Smooth muscle cell (in vitro differentiated cells): ENCODE measurements around the gene SIK3. TPM values are rescaled to one million over a fixed set of nuclear protein-coding genes. Genes with fewer than 3 reads are reported as not detected.

ENCODE experiments used
- DNase-seq: peaks from one replicate; lab custom pipeline; 2025; ENCODE audit not compliant: unreplicated experiment; lab: John Stamatoyannopoulos, UW
- H2AFZ ChIP-seq: fragments of 200-600 bp; sonication (generic); 2 replicates; pipeline ENCODE4 v1.6.0; 2016; ENCODE audit warnings: antibody characterized with exemption, low read depth, mild to moderate bottlenecking
- H3F3A ChIP-seq: fragments of 200-600 bp; sonication (generic); 2 replicates; pipeline ENCODE4 v1.6.0; 2017; ENCODE audit warnings: antibody characterized with exemption, low read depth
- H3K27ac ChIP-seq: fragments of 200-600 bp; sonication (generic); 2 replicates; pipeline ENCODE4 v1.5.1; 2016; ENCODE audit warnings: low read depth, mild to moderate bottlenecking
- H3K27me3 ChIP-seq: fragments of 200-600 bp; sonication (generic); 2 replicates; pipeline ENCODE4 v1.6.1; 2016; ENCODE audit warnings: low read depth, mild to moderate bottlenecking
- H3K36me3 ChIP-seq: fragments of 200-600 bp; sonication (generic); 2 replicates; pipeline ENCODE4 v1.5.1; 2016; ENCODE audit warnings: low read depth
- H3K4me1 ChIP-seq: fragments of 200-600 bp; sonication (generic); 2 replicates; pipeline ENCODE4 v1.5.1; 2016; ENCODE audit warnings: low read depth
- H3K4me2 ChIP-seq: fragments of 200-600 bp; sonication (generic); 2 replicates; pipeline ENCODE4 v1.6.0; 2016; ENCODE audit warnings: mild to moderate bottlenecking
- H3K4me3 ChIP-seq: fragments of 200-600 bp; sonication (generic); 2 replicates; pipeline ENCODE4 v1.5.1; 2016; ENCODE audit warnings: mild to moderate bottlenecking
- H3K79me2 ChIP-seq: fragments of 200-600 bp; sonication (generic); 2 replicates; pipeline ENCODE4 v1.6.0; 2016; ENCODE audit warnings: low read depth, mild to moderate bottlenecking
- H3K9ac ChIP-seq: fragments of 200-600 bp; sonication (generic); 2 replicates; pipeline ENCODE4 v1.6.0; 2016; ENCODE audit warnings: low read depth
- H3K9me3 ChIP-seq: fragments of 200-600 bp; sonication (generic); replicated peaks from 2 replicates; pipeline ENCODE4 v1.5.1; 2016; ENCODE audit warnings: low read depth
- H4K20me1 ChIP-seq: fragments of 200-600 bp; sonication (generic); 2 replicates; pipeline ENCODE4 v1.6.0; 2016; ENCODE audit warnings: low read depth
- CTCF ChIP-seq: fragments of 200-600 bp; sonication (generic); IDR thresholded peaks from 2 replicates; pipeline ENCODE4 v1.5.1; 2017; ENCODE audit warnings: borderline replicate concordance, mild to moderate bottlenecking, antibody characterized with exemption; ENCODE audit not compliant: insufficient read depth, poor library complexity, severe bottlenecking
- WGBS: methylation state at CpG from one replicate; pipeline ENCODE4 v1.1.7; 2016; ENCODE audit warnings: low lambda C conversion rate; 5-methylcytosine and 5-hydroxymethylcytosine counted together
- polyA plus RNA-seq: library from polyadenylated mRNA; unstranded; fragments of >200 nt; fragmentation: Nextera tagmentation; extraction: Ambion mirVana; gene quantifications from 2 replicates; pipeline ENCODE4 v1.2.1, GENCODE V29; 2016
- total RNA-seq: library from RNA; depleted of rRNA; stranded (reverse); fragments of >200 nt; gene quantifications from 2 replicates; pipeline ENCODE4 v1.2.3, GENCODE V29; 2014

Gene SIK3
- total and polyA plus RNA-seq, 2 experiments from 2014 or later: 11.0 to 11.9 TPM

- DNase-seq: no peak
- TF ChIP-seq CTCF: no peak
- no peak overlapping the region for H3K4me3 ChIP-seq
- H4K20me1 ChIP-seq: peaks cover 50% of the 10 kb centered on the region
- H3K4me2 ChIP-seq: peak overlapping the region; percentile 79
- H3K4me1 ChIP-seq: peaks cover 16% of the 10 kb centered on the region
- H3F3A ChIP-seq: peaks cover 12% of the 10 kb centered on the region
- WGBS: 81% methylated on average over 4 of the region's 4 CpGs
- no peaks in the 10 kb centered on the region for H3K36me3 ChIP-seq
- peak overlapping the region; percentile 77 for H3K27ac ChIP-seq
- peak overlapping the region; percentile 23 for H3K9ac ChIP-seq
- no peak overlapping the region for H2AFZ ChIP-seq
- no peaks in the 10 kb centered on the region for H3K9me3 ChIP-seq
- H3K27me3 ChIP-seq: no peaks in the 10 kb centered on the region
- peaks cover 20% of the 10 kb centered on the region for H3K79me2 ChIP-seq
Measured at GRCh38 chr11:116984186-116984585, 114.0 kb downstream of the SIK3 start.

- H3K27ac ChIP-seq: no peak overlapping the region
- H3K4me1 ChIP-seq: peaks cover 16% of the 10 kb centered on the region
- H3K27me3 ChIP-seq: no peaks in the 10 kb centered on the region
- no peak overlapping the region for H3K9ac ChIP-seq
- TF ChIP-seq CTCF: no peak
- peaks cover 52% of the 10 kb centered on the region for H4K20me1 ChIP-seq
- H3K36me3 ChIP-seq: no peaks in the 10 kb centered on the region
- H3K79me2 ChIP-seq: peaks cover 23% of the 10 kb centered on the region
- H3K4me3 ChIP-seq: no peak overlapping the region
- H2AFZ ChIP-seq: no peak overlapping the region
- H3K4me2 ChIP-seq: no peak overlapping the region
- no peak for DNase-seq
- peaks cover 9% of the 10 kb centered on the region for H3F3A ChIP-seq
- H3K9me3 ChIP-seq: no peaks in the 10 kb centered on the region
- 97% methylated on average over 4 of the region's 4 CpGs for WGBS
Measured at GRCh38 chr11:116981266-116981885, 116.9 kb downstream of the SIK3 start.

- Histone ChIP-seq H4K20me1 (peaks cover 53% of the 10 kb centered on the region), H3K4me1 (peaks cover 16% of the 10 kb centered on the region), H3K27ac (no peak overlapping the region), H3K36me3 (no peaks in the 10 kb centered on the region), H2AFZ (no peak overlapping the region), H3K9ac (no peak overlapping the region), H3K27me3 (no peaks in the 10 kb centered on the region), H3K4me2 (no peak overlapping the region), H3F3A (peaks cover 6% of the 10 kb centered on the region), H3K79me2 (peaks cover 23% of the 10 kb centered on the region), H3K9me3 (no peaks in the 10 kb centered on the region), H3K4me3 (no peak overlapping the region)
- DNase-seq: no peak
- no peak for TF ChIP-seq CTCF
- WGBS: 98% methylated on average over 7 of the region's 7 CpGs
Measured at GRCh38 chr11:116980136-116980793, 118.0 kb downstream of the SIK3 start.
